Omental fat pad (tissue), 4 donors: ENCODE results near the gene COL4A2. TPM values are rescaled to one million over a fixed set of nuclear protein-coding genes. Genes with fewer than 3 reads are reported as not detected.
"Not testable (repeated sequence)": the region's sequence is repeated elsewhere in the genome, so short reads cannot be mapped to it uniquely, and the experiment has no call there.

Experiments used
- ATAC-seq: fragments of 150-250 bp; one replicate; pipeline ENCODE4 v1.9.1; 2016; ENCODE audit warnings: mild to moderate bottlenecking, moderate library complexity; ENCODE audit not compliant: low FRiP score
- DNase-seq: peaks from one replicate; pipeline ENCODE4 v3.0.0-alpha.2; 2019; ENCODE audit warnings: low spot score
- CTCF ChIP-seq, 3 donors: fragments of 450-650 bp; IDR thresholded peaks; one replicate each; pipeline ENCODE4 v1.5.1; 2016 to 2017; ENCODE audit warnings: antibody characterized with exemption in 3 of 3, mild to moderate bottlenecking in 3 of 3, moderate library complexity in 2 of 3
- total RNA-seq, 4 donors: library from RNA; depleted of rRNA; stranded (reverse); fragments of >200 nt; gene quantifications; one replicate each; pipeline ENCODE4 v1.1.0, GENCODE V29; 2016

The COL4A2 gene
- total RNA-seq, 4 donors from 2014 or later, result 380 to 788 (median 684) TPM

- no peak for TF ChIP-seq CTCF (IDR thresholded peaks at IDR 0.05)
- DNase-seq, result no peak
Observed at GRCh38 chr13:110393761-110394160, 86.7 kb downstream of the COL4A2 start.

GRCh38 chr13:110394371-110394841 lies 87.3 kb downstream of the COL4A2 start:
- DNase-seq (no peak), ATAC-seq (no peak)
- TF ChIP-seq CTCF (IDR thresholded peaks at IDR 0.05), result no peak

More at GRCh38 chr13:110393761-110394160, 86.7 kb downstream of the COL4A2 start:
- ATAC-seq, result no peak

- not testable (repeated sequence) for ATAC-seq, DNase-seq
Observed at GRCh38 chr13:110395616-110396015, 88.5 kb downstream of the COL4A2 start.

DNA sequence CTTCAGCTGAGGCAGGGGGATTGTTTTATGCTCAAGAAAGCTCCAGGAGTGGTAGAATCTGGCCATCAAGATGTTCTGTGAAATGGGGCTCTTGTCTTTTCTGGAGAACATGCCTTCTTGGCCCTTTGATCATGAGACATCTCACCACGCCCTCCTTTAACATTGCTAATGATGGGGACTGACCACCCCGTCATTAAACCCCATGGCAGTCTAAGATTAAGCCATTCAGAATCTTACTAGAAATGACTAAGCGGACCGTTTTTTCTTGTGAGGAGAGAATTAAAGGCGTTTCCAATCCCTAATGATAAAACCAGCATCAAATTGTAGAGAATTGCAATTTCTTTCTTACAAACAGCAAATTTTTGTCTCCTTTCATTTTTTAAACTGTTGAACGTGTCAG lies 89.4 kb downstream of the COL4A2 start:
- no peak for DNase-seq
- TF ChIP-seq CTCF (IDR thresholded peaks at IDR 0.05), result no peak
- ATAC-seq, result peak; percentile 34

- no peak for TF ChIP-seq CTCF (IDR thresholded peaks at IDR 0.05)
- DNase-seq, result peak; percentile 78
- ATAC-seq, result peak; percentile 94
Observed at GRCh38 chr13:110396913-110397381, 89.9 kb downstream of the COL4A2 start.

DNA sequence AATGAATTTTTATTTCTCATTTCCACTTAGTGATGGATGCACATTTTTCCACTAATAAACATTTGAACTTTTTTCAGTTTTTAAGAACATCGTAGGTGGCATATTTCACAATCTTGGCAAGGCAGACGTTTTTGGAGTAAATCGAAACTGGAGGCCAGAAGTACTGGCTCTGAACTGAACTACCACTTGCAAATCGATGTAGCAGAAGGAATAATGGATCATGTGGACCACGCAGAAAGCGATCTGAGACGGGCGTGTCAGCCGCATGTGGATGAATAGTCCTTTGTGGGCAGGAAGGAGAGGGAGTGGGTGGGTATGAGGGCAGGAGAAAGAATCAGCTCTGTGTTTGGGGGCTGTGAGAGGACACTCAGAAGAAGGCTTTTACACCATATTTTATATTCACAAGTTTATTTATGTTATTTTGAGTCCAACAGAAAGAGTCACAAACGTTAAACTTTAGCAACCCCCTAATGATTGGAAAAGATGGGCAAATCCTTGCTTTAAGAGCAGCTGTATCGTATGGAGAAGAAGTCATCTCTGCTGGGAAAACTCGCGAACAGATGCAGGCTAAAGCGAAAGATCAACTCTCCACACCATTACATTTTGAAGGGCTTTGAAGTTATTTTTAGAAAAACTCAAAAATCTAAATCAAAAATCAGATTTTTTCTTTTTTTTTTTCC lies 90.5 kb downstream of the COL4A2 start:
- DNase-seq (no peak), ATAC-seq (peak; percentile 36)
- TF ChIP-seq CTCF (IDR thresholded peaks at IDR 0.05), result no peak

DNA sequence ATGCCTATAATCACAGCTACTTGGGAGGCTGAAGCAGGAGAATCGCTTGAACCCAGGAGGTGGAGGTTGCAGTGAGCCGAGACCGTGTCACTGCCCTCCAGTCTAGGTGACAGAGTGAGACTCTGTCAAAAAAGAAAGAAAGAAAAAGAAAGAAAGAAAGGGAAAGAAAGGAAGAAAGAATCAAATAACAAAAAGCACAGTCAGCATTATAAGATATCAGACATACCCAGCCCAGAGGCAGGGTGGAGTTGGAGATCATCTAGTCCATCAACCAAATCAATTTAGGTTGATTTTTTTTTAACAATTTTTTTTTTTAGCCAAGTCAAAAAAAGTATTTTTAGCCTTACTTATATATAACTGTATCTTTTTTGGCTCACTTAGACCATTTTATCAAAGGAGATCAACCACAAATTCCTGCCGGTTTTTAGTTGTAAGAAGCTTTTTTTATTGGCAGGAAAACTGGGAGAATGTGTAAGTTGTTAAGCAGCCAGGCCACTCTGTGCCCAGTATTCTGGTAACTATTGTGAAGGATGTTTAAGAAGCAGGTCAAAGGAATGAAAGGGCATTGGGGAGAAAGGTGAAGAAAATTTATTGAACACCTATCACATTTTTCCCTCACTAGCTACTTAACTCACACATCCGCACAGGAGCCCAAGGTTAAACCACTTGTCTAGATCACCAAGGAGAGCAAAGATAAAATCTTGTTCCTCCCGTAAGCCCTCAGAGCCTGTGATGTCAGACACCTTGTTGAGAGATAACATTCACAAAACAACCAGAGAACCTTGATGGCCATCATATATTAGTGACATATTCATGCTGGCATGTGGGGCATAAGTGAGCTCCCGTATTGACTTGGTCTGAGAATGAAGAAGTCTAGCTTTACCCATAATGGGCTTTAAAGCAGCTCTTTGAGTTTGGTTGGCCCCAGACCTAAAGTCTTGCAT lies 91.8 kb downstream of the COL4A2 start:
- DNase-seq (no peak), ATAC-seq (no peak)
- TF ChIP-seq CTCF (IDR thresholded peaks at IDR 0.05), result no peak
